ENCODE measurements around the gene SLC31A1.

SLC31A1 gene

GRCh38 chr9:113281356-113281755 lies 60.0 kb downstream of the SLC31A1 start:
- no peak for ATAC-seq
- TF ChIP-seq TOX (CRISPR knock-in tag; IDR thresholded peaks at IDR 0.05; ENCODE audit: borderline replicate concordance), result no peak
- no peak for TF ChIP-seq ZC3H10 (CRISPR knock-in tag; IDR thresholded peaks at IDR 0.05)
- TF ChIP-seq ZNF565 (CRISPR knock-in tag; conservative IDR thresholded peaks at IDR 0.05; ENCODE audit: low read depth), result no peak
- TF ChIP-seq ISL1 (CRISPR knock-in tag; IDR thresholded peaks at IDR 0.05), result no peak
- TF ChIP-seq ZNF70 (CRISPR knock-in tag; IDR thresholded peaks at IDR 0.05), result no peak
- no peak for TF ChIP-seq ZNF8 (CRISPR knock-in tag; IDR thresholded peaks at IDR 0.05)
- no peak for TF ChIP-seq TSHZ2 (CRISPR knock-in tag; IDR thresholded peaks at IDR 0.05)
- TF ChIP-seq BACH2 (CRISPR knock-in tag; IDR thresholded peaks at IDR 0.05; ENCODE audit: borderline replicate concordance), result no peak
- TF ChIP-seq, protein P1, sequence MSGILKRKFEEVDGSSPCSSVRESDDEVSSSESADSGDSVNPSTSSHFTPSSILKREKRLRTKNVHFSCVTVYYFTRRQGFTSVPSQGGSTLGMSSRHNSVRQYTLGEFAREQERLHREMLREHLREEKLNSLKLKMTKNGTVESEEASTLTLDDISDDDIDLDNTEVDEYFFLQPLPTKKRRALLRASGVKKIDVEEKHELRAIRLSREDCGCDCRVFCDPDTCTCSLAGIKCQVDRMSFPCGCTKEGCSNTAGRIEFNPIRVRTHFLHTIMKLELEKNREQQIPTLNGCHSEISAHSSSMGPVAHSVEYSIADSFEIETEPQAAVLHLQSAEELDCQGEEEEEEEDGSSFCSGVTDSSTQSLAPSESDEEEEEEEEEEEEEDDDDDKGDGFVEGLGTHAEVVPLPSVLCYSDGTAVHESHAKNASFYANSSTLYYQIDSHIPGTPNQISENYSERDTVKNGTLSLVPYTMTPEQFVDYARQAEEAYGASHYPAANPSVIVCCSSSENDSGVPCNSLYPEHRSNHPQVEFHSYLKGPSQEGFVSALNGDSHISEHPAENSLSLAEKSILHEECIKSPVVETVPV (CRISPR knock-in tag; IDR thresholded peaks at IDR 0.05), result no peak
- TF ChIP-seq TCF4 (CRISPR knock-in tag; IDR thresholded peaks at IDR 0.05; ENCODE audit: borderline replicate concordance), result no peak
- no peak for TF ChIP-seq ESRRG (CRISPR knock-in tag; IDR thresholded peaks at IDR 0.05)
- no peak for TF ChIP-seq GLIS3 (CRISPR knock-in tag; IDR thresholded peaks at IDR 0.05)
- no peak for TF ChIP-seq ARNTL (CRISPR knock-in tag; IDR thresholded peaks at IDR 0.05; ENCODE audit: borderline replicate concordance, low read depth)
- no peak for TF ChIP-seq ZFP3 (CRISPR knock-in tag; IDR thresholded peaks at IDR 0.05)
- no peak for TF ChIP-seq CREB5 (CRISPR knock-in tag; IDR thresholded peaks at IDR 0.05; ENCODE audit: low read depth)
- no peak for TF ChIP-seq PPARA (CRISPR knock-in tag; IDR thresholded peaks at IDR 0.05; ENCODE audit: borderline replicate concordance)
- TF ChIP-seq PATZ1 (CRISPR knock-in tag; IDR thresholded peaks at IDR 0.05; ENCODE audit: borderline replicate concordance), result no peak
- no peak for TF ChIP-seq CSDC2 (CRISPR knock-in tag; IDR thresholded peaks at IDR 0.05)
- TF ChIP-seq SNAI2 (CRISPR knock-in tag; IDR thresholded peaks at IDR 0.05), result no peak

GRCh38 chr9:113289091-113289490 lies 67.7 kb downstream of the SLC31A1 start:
- TF ChIP-seq ZNF565 (CRISPR knock-in tag; conservative IDR thresholded peaks at IDR 0.05; ENCODE audit: low read depth) (no peak), ZNF8 (CRISPR knock-in tag; IDR thresholded peaks at IDR 0.05) (no peak), TOX (CRISPR knock-in tag; IDR thresholded peaks at IDR 0.05; ENCODE audit: borderline replicate concordance) (no peak), BACH2 (CRISPR knock-in tag; IDR thresholded peaks at IDR 0.05; ENCODE audit: borderline replicate concordance) (no peak), RARB (CRISPR knock-in tag; IDR thresholded peaks at IDR 0.05) (no peak), PATZ1 (CRISPR knock-in tag; IDR thresholded peaks at IDR 0.05; ENCODE audit: borderline replicate concordance) (no peak), ZFP30 (CRISPR knock-in tag; IDR thresholded peaks at IDR 0.05) (no peak), ZNF70 (CRISPR knock-in tag; IDR thresholded peaks at IDR 0.05) (no peak), ISL1 (CRISPR knock-in tag; IDR thresholded peaks at IDR 0.05) (no peak), ZC3H10 (CRISPR knock-in tag; IDR thresholded peaks at IDR 0.05) (no peak), TSHZ2 (CRISPR knock-in tag; IDR thresholded peaks at IDR 0.05) (no peak), ARNTL (CRISPR knock-in tag; IDR thresholded peaks at IDR 0.05; ENCODE audit: borderline replicate concordance, low read depth) (no peak), SNAI2 (CRISPR knock-in tag; IDR thresholded peaks at IDR 0.05) (no peak), CSDC2 (CRISPR knock-in tag; IDR thresholded peaks at IDR 0.05) (no peak), PPARA (CRISPR knock-in tag; IDR thresholded peaks at IDR 0.05; ENCODE audit: borderline replicate concordance) (no peak), OSR1 (CRISPR knock-in tag; IDR thresholded peaks at IDR 0.05) (no peak), ESRRG (CRISPR knock-in tag; IDR thresholded peaks at IDR 0.05) (no peak), ZFP3 (CRISPR knock-in tag; IDR thresholded peaks at IDR 0.05) (no peak)
- TF ChIP-seq, protein P1 (CRISPR knock-in tag; IDR thresholded peaks at IDR 0.05), result no peak
- ATAC-seq, result no peak
